NCI-H2029 treated with DMSO at 0.1 percent for 48 hours (cell line): Measurements from ENCODE around the gene TATDN2.
"Not testable (repeated sequence)": the region's sequence is repeated elsewhere in the genome, so short reads cannot be mapped to it uniquely, and the experiment has no call there.

ENCODE experiments used
- DNase-seq: peaks from one replicate; lab custom pipeline; 2025; lab: John Stamatoyannopoulos, UW

The TATDN2 gene

DNA sequence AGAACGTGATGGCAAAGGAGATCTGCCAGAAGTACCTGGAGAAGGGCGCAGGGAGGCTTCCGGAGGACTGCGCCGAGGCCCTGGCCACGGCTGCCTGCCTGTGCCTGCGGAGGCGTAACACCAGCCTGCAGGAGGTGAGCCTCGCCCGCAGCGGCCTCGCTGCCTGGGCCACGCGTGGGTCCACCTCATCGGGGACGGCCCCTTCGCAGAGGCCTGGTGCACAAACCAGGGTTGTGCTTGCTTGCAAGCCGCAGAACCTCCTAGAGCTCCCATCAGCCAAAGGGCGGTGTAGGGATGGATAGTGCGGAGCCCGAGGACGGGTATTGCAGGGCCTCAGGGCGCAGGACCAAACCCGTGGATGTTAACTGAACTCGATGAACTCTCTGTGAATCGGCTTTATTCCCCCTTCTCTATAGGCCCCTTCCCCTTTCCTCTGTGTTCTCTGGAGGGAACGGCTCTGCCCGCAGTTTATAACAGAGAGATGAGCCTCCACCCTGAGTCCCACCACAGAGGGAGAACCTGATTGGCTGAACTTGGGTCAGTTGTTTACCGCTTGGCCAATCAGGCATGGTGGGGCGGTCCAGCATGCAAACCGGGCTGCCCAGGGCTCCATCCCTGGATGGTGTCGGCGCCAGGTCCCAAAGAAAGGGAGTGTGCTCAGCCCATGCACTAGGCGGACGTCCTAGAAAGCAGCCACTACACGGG is 13.6 kb upstream of the TATDN2 start:
- DNase-seq, result no peak

DNA sequence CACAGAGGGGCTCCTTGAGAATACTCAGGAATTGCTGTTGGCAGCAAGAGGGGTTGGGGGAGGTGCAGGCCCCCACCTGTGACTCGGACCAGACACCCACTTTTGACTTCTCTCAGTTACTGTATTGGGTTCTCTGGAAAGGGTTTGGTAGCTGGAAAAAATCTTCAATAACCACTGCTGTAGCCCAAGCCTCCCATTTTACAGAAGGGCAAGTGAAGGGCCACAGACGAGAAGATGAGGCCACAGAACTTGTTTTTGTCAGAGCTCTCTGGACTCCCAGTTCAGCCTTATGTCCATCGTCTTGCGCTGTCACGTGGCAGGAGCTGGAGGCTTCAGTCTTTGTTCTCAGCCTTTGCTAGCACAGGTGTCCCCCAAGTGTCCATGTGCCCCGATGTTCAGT is 12.7 kb upstream of the TATDN2 start:
- no peak for DNase-seq

DNA sequence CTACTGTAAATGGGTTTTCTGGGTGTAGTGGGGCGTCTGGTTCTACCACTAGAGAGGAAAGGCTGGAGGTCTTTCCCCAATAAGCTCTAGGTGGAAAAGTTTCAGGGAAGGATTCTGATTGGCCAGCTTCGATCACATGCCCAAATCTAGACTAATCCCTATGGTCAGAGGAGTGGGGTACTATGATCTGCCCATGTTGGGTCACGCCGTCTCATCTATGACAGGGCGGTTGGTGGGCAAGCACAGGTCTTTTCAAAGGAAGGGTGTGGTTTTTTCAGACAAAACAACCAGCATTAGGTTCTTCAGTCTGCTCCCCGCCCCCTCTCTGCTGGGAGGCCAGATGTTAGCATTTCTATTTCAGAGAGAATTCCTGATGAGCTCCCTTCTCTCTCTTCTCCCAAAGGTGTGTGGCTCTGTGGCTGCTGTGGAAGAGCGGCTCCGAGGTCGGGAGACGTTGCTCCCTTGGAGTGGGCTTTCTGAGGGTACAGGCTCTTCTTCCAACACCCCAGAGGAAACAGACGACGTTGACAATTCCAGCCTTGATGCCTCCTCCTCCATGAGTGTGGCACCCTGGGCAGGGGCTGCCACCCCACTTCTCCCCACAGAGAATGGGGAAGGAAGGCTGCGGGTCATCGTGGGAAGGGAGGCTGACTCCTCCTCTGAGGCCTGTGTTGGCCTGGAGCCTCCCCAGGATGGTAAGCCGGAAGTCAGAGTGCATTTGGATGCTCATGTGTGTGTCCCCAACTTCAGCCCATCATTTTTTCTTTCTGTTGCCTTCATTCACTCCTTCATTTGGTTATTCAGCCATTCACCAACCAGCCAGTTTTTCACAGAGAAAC is 9.7 kb upstream of the TATDN2 start:
- DNase-seq, result no peak

DNA sequence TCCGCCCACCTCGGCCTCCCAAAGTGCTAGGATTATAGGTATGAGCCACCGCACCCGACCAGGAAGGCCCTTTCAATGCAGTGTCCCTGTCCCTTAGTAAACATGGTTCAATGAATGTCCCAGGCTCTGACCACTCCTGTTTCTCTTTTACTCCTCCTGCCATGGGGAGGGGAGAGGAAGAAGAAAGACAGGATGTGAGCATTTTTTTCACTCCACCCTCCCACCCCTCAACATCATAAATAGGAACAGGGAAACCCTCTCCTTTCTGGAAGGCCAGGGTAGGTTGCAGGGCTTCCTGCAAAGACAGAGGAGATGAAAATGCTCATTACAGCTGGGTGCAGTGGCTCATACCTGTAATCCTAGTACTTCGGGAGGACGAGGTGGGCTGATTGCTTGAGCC is 7.5 kb upstream of the TATDN2 start:
- DNase-seq, result no peak

DNA sequence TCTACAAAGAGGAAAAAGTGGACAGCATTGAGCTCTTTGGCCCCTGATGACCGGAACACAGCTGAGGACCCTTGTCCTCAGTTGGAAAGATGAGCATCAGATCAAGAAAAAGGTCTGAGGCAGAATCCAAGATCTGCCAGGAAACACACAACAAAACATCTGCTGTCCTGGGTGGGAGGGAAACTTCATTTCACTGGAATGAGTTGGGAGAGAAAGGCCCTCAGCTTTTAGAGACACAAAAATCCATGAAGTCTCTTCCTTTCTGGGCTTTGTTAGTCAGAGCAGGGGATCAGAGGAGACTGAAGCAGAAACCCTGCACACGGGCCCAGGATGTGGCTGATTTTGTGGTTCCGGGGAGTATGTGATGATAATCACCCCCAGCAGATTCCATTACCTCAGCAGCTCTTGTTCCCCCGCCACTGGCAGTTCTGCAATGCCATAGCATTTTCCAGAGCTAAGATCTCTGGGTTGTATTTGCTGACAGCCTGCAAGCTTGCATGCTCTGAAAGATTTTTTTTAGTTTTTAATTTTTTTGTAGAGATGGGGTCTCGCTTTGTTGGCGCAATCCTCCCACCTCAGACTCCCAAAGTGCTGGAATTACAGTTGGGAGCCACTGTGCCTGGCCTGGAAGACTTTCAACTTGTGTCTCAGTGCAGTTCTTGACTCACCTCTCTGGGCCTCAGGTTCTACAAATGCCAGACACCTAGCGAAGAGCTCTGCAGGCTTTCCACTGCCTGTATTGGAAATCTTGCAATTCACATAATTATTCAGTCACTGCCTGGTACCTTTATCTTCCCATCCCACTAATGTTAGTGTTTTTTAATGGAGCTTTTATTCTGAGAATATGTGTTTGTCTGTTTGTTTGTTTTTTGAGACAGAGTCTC is 5.8 kb upstream of the TATDN2 start:
- DNase-seq, result no peak

DNA sequence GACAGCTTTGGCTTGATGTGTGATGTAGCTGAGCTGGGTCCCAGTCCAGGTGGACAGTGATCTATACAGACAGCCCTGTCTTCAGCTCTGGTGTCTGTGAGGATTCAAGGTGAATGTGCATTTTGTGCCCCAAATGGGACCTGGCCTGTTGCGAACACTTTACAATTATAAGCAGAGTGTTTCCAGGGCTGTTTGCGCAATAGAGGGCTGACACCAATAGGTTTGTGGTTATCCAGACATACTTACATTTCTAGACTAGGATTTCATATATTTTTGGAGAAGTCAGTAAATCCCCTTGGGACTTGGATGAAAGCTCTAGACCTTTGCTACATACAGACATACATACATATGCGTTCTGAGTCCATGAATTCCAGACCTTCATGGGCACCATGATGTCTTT is 4.2 kb upstream of the TATDN2 start:
- no peak for DNase-seq

DNA sequence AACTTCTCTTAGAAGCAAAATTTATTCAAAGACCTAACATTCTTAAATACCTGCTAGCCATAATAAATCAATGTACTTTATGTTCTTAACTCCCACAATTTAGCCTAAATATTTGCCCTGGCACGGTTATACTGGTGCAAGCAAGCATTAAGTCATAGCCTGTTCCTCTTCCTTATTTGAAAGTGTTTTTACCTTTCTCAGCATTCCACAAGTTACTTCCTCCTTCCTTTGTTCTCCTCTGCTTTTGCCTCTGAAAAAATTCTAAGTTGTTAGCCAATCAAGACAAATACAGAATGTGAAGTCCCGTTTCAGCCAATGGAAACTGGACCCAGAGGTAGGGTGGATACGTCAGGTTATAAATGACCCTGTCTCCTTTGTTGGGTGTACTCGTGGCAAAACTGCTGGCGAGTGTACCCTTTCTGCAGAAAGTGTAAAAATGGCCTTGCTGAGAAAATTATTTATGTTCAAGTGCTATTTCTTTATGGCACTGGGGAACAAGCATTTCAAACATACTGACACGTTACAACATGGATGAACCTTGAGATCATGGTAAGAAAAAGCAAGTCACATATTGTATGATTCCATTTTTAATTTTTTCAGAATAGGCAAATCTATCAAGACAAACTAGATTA is 3.1 kb upstream of the TATDN2 start:
- DNase-seq, result no peak

DNA sequence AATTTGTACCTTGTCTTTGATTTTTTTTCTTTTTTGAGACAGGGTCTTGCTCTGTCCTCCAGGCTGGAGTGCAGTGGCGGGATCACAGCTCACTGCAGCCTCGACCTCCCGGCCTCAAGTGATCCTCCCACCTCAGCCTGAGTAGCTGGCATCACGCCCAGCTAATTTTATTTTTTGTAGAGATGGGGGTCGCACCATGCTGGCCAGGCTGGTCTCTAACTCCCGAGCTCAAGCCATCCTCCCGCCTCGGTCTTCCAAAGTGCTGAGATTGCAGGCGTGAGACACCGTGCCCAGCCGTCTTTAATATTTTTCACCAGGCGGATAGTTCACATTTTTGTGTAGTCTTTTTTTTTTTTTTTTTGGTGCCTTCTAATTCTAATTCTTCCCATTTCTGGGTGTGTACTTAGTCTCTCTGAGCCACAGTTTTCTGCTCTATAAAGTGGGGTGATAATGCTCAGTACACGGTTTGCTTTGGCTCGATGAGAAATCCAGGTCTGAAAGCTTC is 528 bp upstream of the TATDN2 start:
- no peak for DNase-seq

DNA sequence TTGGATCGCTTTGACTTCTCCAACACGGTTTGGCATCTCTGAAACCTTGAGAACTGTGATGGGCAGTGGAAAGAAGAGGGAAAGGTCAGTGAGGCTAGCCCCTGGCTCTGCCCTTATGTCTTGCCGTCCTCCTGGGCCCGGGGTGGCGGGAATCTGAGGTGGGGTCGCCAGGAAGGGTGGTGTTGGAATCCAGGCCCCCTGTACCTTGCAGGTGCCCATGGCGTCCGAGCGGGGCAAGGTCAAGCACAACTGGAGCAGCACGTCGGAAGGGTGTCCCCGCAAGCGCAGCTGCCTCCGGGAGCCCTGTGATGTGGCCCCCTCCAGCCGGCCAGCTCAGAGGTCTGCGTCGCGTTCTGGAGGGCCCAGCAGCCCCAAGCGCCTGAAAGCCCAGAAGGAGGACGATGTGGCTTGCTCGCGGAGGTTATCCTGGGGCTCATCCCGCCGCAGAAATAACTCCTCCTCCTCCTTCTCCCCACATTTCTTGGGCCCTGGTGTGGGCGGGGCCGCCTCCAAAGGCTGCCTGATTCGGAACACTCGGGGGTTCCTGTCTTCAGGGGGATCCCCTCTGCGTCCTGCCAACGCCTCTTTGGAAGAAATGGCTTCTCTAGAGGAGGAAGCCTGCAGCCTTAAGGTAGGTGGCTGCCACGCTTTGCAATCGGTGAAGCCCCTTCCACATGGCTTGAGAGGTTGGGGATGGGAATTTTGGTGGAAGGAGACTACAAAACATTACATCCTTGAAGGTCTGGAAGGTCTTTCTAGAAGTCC is 907 bp downstream of the TATDN2 start:
- no peak for DNase-seq

DNA sequence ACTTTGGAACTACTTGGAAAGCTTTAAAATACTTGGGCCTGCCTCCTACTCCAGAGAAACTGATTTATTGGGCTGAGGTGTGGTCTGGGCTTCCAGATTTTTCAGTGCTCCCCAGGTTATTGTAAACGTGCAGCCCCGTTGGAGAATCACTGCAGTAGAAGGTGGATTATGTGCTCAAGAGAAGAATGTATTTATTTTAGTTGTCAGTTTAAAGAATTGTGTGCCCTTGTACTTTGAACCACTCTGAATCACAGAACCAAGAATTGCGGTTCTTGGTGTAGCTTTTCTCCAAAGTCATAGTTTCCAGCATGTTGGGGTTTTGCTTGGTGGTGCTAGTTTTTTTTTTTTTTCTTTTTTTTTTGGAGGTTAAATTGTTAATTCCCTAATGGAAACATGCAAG is 1.6 kb downstream of the TATDN2 start:
- no peak for DNase-seq

DNA sequence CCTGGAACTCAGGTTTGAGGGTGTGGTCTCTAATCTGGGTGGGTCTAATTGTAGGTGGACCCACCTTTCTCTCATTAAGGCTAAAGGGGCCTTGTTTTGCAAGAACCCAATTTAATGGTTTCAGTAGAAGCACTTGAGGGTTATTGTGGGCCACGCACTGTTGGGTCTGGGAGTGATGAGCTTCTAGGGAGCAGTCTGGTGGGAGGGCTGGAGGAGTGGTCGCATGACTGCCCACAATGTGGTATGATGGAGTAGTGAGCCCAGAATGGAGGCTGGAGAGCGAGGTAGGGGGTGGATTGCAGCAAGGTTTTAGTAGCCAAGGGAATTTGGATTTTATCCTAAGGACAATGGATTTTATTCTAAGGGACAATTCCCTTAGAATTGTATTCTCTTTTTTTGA is 2.7 kb downstream of the TATDN2 start:
- no peak for DNase-seq

DNA sequence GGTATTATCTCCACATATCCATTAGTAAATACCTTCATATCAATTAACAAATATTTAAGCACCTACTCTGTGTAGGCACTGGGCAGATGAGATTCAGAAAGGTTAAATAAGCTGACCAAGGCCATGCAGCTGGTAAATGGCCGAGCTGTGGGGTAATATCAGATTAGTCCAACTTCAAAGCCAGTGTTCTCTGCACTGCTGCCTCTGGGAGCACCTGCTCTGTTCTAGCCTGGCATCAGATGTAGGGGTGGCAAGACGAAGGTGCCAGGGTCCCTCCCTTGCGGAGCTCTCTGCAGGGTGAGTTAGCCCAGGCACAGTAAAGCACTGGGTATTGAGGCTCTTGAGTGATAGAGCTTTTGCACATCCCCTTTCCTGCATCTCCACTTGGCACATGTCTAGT is 5.5 kb downstream of the TATDN2 start:
- no peak for DNase-seq

DNA sequence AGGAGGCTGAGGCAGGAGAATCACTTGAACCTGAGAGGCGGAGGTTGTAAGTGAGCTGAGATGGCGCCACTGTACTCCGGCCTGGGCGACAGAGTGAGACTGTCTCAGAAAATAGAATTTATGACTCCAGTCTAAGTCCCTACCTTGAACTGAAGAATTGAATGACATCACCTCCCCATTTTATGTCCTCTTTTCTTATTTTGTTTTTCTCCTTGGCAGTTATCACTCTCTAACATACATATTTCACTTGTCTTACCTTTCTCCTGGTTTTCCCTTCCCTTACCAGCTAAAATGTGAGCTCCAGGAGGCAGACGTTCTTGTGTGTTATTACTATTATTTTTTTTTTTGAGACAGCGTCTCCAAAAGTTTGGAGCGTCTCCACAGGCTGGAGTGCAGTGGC is 7.6 kb downstream of the TATDN2 start:
- DNase-seq, result no peak

DNA sequence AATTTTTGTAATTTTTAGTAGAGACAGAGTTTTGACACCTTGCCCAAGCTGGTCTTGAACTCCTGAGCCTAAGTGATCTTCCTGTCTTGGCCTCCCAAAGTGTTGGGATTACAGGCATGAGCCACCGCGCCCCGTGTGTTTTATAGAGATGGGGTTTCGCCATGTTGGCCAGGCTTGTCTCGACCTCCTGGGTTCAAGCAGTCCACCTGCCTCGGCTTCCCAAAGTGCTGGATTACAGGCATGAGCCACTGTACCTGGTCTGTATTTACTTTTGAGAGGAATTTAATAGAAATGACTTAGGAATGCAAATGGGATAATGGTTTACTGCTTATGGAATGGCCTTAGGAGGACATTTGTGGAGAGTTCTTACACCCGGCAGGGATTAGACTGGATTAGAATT is 10.8 kb downstream of the TATDN2 start:
- no peak for DNase-seq

DNA sequence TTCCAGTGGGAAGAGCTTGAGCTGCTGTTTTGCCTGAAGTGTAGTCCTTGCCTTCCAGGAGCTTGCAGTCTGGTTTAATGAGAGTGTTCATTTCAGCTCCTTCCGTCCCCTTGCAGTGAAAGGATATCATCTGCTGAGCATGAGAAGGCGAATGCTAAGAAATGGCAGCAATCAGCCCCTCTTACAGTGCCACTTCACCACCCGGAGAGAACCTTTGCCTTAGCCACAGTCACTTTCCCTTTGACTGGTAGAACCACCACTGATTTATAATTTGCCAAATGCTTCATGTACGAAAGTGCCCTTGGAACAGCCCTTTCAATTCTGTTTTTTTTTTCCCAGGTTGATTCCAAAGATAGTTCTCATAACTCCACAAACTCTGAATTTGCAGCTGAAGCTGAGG is 11.5 kb downstream of the TATDN2 start:
- DNase-seq, result no peak

DNA sequence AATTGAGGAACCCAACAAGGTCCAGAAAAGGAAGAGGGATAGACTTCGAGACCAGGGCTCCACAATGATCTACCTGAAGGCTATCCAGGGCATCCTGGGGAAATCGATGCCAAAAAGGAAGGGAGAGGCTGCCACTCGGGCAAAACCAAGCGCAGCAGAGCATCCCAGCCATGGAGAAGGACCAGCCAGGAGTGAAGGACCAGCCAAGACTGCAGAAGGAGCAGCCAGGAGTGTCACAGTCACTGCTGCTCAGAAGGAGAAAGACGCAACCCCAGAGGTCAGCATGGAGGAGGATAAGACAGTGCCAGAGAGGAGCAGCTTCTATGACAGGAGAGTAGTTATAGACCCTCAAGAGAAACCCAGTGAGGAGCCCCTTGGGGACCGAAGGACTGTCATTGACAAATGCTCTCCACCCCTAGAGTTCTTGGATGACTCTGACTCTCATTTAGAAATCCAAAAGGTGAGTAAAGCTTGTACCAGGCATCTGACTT is 12.0 kb downstream of the TATDN2 start:
- DNase-seq, result no peak

DNA sequence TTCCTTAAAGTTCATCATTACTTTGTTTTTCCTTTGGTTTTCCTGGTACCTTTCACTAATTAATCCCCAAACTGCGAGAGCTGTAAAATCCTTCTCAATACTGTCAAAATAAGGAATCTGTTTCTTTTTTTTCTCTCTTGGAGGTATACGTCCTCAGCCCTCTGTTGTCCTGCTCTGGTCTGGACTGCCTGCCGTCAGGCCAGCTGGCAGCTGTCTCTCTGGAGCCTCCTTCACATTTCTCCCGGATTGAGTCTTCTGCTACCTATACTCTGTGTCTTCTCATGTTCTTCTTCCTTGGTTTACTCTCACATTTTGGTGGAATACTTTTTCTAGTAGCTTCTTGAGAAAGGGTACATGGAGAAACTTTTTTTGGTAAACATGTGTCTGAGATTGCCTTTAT is 13.8 kb downstream of the TATDN2 start:
- DNase-seq, result no peak

DNA sequence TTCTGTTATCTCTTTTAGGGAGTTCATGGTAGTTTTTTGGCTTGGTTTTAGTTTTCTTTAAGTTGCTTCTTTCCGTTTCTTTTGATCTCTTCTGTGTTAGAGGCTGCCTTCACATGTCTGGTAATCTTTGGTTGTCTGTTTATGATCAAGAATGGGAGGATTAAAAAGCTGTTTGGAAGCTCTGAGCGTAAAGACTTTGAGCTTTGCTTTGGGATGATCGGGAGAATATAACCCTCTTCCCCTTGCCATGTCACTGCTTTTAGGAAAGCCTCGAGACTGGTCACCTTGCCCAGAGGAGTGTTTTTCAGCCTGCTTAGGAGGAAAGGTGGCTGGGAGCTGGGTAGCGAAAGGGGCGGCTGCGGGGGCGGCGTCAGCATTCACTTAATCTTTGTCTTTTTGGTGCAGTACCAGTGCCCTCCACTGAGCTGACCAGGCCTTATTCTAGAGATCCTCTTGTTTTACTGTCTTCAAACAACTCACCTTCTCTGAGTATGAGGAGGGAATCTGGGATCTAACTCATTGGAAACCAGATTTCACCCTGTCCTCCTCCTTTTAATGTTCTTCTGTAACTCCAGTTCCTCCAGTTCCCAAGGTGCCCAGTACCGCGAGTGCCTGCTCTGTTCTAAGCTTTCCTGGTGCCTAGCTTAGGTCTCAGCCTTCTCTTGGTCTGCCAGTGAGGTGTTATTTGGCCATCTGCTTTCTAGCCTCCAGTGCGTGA is 15.5 kb downstream of the TATDN2 start:
- no peak for DNase-seq

DNA sequence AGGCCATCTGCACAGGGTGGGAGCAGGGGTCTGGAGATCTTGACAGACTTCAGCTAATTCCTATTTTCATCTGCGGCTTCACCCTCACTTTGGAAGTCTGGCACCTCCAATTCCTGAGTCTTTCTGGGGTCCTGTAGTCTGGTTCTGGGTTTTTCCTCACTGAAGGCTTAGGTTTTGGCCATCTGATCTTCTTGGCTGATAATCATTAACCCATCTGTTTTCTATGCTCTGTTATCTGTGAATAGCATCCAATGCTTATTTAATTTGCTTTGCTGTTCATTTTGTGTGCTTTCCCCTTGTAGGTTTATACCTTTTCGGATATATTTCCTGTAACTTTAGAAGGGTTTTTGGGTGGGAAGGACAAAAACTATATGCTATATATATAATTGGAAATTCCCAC is 17.6 kb downstream of the TATDN2 start:
- DNase-seq, result no peak

DNA sequence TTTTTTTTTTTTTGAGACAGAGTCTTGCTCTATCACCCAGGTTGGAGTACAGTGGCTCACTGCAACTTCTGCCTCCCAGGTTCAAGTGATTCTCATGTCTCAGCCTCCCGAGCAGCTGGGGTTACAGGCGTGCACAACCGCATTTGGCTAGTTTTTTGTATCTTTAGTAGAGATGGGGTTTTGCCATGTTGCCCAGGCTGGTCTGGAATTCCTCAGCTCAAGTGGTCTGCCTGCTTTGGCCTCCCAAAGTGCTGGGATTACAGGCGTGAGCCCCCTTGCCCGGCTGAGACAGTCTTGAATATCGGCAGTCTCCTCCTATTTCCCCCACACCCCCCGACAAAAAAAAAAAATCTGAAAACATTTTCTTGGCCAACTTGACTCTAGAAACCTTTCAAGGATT is 18.7 kb downstream of the TATDN2 start:
- not testable (repeated sequence) for DNase-seq
